Activated CD8-positive, alpha-beta memory T cell treated with anti-CD3 and anti-CD28 coated beads for 4 hours (primary cell): Measurements from ENCODE around the gene TMEM51.

Source experiments
- DNase-seq, 2 donors: peaks; one replicate each; pipeline ENCODE4 v3.0.0-alpha.2; 2020; ENCODE audit warnings: low read depth in 2 of 2

Gene TMEM51

DNA sequence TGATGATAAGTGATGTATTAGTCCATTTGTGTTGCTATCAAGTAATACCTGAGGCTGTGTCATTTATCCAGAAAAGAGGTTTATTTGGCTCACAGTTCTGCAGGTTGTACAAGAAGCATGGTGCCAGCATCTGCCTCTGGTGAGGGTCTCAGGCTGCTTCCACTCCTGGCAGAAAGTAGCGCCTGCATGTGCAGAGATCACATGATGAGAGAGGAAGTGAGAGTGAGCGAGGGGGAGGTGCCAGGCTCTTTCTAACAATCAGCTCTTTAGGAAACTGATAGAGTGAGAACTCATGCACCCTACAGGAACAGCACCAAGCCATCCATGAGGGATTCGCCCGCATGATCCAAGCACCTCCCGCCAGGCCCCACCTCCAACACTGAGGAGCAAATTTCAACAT is 91.3 kb downstream of the TMEM51 start:
- no peak for DNase-seq

DNA sequence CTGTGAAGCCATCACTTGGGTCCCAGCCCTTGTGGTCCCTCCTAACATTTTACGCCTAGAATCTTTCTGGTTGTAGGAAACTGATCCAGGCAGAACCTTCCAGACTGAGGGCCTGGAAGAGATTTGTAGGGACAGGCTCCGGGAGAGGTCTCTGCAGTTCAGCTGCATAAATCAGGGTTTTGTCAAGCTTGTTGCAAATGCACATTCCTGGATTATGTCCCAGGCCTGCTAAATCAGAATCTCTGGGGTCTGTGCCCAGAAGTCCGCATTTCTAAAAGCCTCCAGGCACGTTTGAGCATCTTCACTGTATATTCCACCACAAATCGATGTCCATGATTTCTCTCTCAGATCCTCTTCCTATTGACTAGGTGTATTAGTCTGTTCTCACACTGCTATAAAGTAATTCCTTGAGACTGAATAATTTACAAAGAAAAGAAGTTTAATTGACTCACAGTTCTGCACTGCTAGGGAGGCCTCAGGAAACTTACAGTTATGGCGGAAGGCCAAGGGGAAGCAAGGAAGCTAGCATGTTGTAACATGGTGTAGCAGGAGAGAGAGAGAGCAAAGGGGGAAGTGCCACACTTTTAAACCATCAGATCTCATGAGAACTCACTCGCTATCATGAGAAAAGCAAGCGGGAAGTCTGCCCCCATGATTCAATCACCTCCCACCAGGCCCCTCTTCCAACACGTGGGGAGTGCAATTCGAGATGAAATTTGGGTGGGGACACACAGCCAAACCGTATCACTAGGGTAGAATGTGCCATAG is 92.2 kb downstream of the TMEM51 start:
- DNase-seq, result no peak

DNA sequence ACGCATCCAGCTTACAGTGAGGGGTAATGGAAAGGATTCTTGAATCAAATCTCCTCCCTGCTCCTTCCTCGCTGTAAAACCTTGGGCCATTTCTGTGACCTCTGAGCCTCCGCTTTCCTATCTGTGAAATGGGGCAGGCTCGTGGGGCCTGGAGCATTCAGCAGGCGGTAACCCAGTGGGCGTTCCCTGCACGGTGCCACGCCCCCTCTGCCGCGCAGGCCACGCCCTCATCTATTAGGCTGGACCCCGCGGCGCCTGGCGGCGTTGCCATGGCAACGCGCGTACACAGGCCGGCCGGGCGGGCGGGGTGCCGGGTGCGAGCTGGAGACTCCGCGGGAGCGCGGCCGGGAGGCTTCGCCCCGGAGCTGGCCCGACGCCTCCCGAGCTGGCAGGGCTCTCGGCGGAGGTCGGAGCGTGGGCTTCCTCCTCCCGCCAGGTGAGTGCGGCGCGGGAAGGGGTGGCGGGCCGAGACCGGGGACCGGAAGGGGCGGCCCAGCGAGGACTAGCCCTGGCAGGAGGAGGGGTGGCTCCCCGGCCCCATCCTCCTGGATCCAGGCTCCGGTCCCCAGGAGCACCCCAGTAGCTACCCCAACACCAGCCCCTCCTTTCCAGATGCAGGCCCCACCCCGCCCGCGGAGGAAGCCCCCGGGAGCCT is 93.5 kb downstream of the TMEM51 start, which contains the start of gene FHAD1:
TSS of gene FHAD1 (plus strand) at position 264 of the 655 bp plus-strand sequence. CDS start 4,562 bp downstream, outside the sequence.
- DNase-seq, result peak in 1 of 2 donors; percentile 20

DNA sequence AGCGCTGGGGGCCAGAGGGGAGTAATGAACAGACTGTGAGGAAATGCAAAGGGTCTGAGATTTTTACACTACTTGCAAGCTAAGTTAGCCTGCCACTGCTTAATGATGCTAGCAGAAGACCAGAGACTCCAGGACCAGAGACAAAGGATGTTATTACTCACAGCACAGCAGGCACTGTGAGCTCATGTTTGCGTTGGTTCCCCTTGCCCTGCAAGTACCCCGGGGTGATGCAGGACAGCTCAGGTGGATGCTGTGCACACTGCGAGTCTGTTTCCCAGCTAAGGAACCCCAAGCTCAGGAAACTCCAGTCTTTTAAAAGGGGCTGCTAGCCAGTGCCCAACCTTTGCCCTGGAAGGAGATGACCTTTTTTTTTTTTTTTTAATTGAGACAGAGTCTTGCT is 94.7 kb downstream of the TMEM51 start:
- DNase-seq, result no peak

DNA sequence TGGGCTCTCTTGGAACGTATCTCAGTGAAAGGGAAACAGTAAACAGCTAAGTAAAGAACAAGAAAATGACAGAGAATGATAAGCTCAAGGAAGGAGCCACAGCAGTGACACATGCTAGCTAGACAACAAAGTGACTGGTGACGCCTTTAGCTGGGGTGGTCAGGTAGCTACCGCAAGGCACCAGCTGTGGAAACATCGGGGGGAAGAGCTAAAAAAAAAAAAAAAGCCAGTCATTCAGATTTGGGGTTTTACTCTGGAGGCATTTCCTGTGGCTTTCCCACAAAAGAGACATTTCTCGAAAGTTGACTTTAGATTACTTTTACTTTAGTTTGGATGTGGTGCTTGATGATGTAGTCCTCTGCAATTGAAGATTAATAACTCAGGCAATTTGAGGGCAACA is 95.5 kb downstream of the TMEM51 start:
- peak; percentile 16 to 44 for DNase-seq

DNA sequence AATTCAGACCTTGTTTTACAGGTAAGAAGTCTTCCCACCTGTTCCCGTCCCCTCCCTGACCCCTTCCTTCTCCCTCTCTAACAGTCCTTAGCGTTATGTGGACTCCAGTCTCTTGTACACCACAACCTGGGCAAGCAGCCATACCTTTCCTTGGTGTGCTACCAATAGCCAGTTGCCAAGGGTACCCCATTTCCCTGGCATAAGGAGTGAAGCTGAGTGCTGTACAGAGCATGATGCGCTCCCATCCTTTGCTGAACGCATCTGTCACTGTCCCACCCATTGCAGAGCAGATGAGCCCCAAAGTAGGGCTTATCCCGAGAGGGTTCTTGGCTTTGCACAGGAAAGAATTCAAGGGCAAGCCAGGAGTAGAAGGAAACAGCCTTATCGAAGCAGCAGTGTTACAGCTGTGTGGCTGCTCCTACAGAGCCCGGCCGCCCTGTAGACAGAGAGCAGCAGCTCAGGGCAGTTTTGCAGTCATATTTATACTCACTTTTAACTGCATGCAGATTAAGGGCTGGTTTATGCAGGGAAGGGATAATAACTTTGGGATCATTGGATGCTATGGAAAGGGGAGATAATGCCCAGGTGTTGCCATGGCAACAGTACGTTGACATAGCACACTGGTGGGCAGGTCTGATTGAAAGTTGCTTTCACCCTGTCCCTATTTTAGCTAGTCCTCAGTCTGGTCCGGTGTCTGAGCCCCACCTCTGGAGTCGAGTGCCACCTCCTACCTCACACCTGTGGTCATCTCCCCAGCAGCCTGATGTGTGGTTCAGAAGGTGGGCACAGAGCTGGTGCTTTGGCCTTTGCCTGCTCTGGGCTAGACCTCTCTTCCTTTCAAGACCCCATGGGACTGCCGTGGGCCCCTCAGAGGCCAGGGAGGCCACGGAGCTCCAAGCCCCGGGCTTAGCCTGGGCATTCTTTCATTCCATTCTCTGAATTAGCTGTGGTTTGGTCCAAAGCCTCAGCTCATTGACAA is 98.6 kb downstream of the TMEM51 start:
- DNase-seq, result no peak

DNA sequence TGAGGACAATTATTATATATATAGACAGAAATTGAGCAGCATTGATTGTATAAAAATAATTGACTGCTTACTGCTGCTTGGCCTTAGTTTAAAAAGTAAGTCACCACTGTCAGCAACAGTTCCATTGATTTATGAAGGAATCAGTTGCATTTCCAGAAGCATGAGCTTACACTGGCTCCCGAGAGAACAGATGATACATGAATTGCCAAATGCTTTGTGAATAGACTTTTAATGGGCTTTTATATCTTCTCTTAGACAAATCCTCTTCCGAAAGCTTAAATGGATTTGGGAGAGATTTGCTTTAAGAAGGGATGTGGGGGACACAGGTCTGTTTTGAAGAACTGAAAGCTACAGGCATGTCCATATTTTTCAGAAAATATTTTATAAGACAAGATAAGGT is 101.0 kb downstream of the TMEM51 start:
- no peak for DNase-seq

DNA sequence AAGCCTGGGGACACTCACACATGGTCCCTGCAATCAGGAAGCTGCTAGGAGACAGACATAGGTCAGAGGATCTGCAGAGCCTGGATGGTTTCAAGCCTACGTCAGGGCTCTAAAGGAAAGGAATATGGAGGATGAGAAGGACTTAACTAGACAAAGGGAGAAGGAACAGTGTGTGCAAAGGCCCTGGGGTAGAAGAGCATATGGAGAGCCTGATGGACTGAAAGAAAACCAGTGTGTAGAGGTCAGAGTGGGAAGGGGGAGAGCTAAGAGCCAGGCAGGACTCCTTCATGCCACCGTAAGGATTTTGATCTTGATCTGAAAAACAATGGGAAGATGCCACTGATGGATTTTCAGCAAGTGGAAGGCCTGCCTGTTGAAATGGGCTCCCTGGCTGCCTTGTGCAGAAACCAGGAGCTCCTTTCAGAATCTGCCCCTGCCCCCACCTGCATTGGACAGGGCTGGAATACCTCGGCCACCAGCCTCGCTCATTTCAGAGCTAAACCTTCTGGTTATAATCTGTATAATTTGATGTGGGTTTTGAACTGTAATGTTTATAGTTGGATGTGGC is 102.1 kb downstream of the TMEM51 start:
- DNase-seq, result no peak

DNA sequence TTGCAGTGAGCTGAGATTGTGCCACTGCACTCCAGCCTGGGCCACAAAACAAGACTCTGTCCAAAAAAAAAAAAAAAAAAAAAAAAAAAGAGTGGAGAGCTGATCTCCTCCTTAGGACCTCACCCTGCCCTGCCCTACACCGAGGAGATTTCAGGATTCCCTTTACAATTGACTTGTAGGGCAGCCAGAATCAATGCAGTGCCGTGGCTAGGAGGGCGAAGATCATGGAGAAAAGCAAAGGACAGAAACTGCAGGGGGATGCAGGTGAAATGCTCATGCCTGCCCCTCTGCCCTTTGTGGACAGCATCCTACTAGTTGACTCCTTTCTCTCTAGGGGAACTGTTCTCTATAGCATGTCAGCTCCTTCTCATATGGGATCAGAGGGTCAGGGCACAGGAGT is 103.0 kb downstream of the TMEM51 start:
- DNase-seq, result no peak

DNA sequence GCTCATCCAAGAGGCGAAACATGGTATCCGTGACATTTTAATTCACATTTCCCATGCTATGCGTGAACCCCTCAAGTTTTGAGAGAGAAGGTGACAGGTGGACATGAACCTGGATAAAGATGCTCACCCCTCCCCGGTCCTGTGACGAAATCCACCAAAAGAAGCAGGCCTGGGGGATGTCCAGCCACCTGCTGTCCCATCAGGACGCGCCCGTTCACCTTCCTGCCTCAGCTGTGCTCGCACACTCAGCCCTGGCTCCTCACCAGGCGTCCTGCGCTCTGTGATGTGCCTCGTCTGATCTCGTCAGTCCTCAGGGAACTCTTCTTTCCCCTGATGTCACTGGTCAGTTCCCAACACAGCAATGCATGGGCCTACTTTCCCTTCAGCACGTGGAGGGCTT is 103.8 kb downstream of the TMEM51 start:
- DNase-seq, result no peak

DNA sequence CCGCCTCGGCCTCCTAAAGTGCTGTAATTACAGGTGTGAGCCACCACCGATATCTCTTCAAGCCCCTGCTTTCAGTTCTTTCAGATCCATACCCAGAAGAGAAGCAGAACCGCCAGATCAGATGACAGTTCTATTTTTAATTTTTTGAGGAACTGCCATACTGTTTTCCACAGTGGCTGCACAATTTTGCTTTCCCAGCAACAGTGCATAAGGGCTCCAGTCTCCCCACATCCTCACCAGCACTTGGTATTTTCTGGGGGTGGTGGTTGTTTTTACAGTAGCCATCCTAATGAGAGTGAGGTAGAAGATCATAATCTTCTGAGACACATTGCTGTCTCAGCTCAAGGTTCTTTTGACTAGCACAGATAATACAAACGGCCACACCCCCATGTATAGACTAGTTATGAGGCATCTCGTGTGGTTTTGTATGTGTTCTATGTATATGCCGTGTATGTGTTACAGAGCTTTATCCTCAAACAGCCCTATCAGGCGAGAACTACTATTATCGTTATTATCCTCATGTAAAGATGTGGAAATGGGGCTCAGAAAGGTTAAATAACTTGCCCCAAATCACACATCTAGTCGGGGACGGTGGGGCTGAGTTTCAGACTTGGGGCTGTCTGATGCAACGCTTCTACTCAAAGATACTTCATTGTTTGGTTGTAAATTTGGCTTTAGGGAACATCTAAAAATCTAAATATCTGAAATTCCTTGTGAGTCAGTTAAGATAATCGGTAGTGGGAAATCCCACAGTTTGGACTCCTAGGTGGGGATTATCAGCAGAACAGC is 105.5 kb downstream of the TMEM51 start:
- DNase-seq, result no peak

DNA sequence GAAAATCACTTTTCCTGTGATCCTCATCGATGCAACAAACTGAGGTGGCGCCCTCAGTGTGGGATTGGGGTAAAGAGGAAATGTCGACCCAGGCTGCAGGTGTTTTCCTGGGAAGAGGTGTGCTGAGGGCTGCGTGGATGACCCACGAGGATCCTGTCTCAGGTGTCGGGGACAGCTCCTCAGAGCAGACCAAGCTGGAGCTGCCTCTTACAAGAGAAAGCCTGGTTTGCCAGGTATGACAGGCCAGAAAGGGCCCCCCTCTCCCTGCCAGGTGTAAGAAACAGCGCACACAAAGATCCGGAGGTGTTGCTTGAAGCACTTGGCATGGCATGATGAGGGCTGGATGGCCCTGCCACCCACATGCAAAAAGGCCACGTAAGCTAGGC is 106.1 kb downstream of the TMEM51 start:
- no peak for DNase-seq

DNA sequence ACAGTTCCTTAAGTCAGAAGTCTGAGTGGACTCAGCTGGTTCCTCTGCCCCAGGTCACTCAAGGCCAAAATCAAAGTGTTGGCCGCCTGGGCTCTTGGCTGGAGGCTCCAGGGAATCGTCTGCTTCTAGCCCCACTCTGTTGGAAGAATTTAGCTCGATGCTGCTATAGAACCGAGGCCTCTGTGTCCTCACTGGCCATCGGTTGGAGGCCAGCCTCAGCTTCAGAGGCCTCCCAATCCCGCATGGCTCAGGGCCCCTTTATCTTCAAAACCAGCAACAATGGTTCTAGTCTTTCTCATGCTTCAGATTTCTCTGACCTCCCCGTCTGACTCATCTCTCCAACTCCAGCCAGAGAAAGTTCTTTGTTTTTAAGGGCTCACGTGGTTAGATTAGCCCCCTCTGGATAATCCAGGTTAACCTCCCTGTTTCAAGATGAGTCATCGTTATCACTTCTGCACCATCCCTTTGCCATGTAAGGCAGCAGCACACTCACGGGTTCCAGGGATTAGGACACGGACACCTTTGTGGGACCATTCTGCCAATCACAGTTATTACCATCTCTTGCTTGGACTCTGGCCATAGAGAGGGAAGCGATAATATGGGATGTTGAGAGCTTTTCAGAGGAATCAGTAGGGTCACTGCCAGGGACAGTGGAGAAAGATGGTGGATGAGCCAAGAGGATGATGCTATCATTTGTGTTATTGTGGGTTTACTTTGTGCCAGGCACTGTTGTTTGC is 107.0 kb downstream of the TMEM51 start:
- no peak for DNase-seq

DNA sequence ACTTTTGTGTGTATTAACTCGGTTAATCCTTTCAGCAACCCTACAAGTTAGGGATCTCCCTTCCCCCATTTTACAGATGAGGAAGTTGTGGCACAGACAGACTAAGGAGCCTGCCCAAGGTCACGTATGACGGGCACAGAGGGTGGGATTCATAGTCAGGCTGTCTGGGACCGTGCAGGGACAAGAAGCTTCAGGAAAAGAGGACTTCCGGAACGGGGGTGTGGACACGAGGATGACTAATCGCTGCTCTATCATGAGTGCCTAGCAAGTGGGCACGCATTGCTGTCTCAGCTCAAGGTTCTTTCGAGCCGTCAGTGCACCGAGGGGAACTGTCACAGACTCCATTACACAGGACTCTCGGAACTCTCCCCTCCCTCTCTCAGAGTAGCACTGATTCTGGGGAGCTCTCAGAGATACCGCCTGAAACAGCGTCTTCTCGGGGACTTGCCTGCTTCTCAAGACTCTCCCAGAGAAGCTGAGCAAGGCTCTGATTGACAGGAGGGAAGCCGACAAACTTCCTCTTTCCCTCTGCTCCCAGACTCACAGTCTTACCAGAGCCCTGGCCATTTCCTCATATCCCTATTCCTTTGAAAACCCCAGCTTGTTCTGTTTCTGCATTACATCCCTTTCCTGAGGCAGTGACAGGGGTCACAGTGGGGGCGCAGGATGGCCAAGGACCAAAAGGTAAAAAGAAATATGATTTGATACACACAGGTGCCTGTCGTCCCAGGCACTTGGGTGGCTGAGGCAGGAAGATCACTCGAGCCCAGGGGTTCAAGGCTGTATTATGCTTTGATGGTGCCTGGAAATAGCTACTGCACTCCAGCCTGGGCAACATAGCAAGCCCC is 107.8 kb downstream of the TMEM51 start:
- DNase-seq, result peak in 1 of 2 donors; percentile 12

DNA sequence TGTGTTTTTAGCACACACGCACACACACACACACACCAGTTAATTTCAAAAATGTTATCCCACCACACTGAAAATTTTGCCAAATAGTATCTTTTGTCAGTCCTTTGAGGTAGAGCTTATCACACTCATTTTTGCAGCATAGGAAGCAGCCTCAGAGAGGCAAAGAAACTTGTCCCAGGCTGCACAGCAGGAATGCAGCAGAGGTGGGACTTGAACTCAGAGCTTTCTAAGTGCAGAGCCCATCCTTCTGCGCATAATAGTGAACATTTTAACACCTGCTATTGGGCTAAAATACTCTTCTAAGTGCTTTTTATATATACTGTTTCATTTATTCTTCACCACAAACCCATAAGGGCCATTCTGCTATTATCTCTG is 108.4 kb downstream of the TMEM51 start:
- DNase-seq, result no peak

DNA sequence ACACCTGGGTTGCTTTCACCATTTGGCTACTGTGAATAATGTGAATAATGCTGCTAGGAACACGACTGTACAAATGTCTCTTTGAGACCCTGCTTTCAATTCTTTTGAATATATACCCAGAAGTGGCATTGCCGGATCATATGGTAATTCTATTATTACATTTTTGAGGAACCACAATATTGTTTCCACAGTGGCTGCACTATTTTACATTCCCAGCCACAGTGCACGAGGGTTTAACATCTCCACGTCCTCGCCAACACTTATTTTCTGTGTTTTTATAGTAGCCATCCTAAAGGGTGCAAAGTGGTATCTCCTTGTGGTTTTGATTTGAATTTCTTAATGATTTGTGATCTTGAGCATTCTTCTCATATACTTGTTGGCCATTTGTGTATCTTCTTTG is 109.2 kb downstream of the TMEM51 start:
- DNase-seq, result no peak

DNA sequence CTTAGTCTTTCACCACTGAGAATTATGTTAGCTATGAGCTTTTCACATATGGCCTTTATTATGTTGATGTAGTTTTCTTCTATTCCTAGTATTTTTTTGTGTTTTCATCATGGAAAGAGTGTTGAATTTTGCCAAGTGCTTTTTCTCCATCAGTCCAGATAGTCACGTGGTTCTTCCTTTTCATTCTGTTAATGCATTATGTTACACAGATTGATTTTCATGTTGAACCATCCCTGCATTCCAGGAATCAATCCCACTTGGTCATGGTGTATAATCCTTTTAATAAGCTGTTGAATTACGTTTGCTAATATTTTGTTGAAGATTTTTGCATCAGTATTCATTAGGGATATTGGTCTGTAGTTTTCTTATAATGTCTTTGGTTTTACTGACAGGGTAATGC is 111.2 kb downstream of the TMEM51 start:
- no peak for DNase-seq
